IMR-90 (cell line): ENCODE results near the gene KCNS1.

Experiments
- CEBPB ChIP-seq: IDR thresholded peaks from 2 replicates; pipeline ENCODE4 v1.6.1; 2012; ENCODE audit warnings: low read depth, low read length, improper control_type of control experiment
- FOS ChIP-seq: fragments of 150-350 bp; IDR thresholded peaks from 2 replicates; pipeline ENCODE4 v1.6.1; 2016; ENCODE audit warnings: low read depth, low read length
- MXI1 ChIP-seq: IDR thresholded peaks from 2 replicates; pipeline ENCODE4 v1.6.1; 2012; ENCODE audit warnings: low read depth, mild to moderate bottlenecking, low read length, moderate library complexity, borderline replicate concordance
- POLR2A ChIP-seq: IDR thresholded peaks from 2 replicates; pipeline ENCODE4 v1.6.1; 2012; ENCODE audit warnings: mild to moderate bottlenecking, low read depth, low read length
- RAD21 ChIP-seq: IDR thresholded peaks from 2 replicates; pipeline ENCODE4 v1.6.1; 2012; ENCODE audit warnings: low read length, improper control_type of control experiment
- RFX5 ChIP-seq: IDR thresholded peaks from 2 replicates; pipeline ENCODE4 v1.8.0; 2012; ENCODE audit warnings: low read depth, mild to moderate bottlenecking, low read length, moderate library complexity
- SMC3 ChIP-seq: fragments of 150-350 bp; IDR thresholded peaks from 2 replicates; pipeline ENCODE4 v1.6.1; 2016; ENCODE audit warnings: low read depth, mild to moderate bottlenecking, antibody characterized with exemption, low read length, moderate library complexity
- TF ChIP-seq, protein P1 (sequence below): conservative IDR thresholded peaks from 2 replicates; pipeline ENCODE4 v1.5.1; 2012; ENCODE audit warnings: mild to moderate bottlenecking, low read depth, low read length, improper control_type of control experiment

- TF ChIP-seq, protein P1, sequence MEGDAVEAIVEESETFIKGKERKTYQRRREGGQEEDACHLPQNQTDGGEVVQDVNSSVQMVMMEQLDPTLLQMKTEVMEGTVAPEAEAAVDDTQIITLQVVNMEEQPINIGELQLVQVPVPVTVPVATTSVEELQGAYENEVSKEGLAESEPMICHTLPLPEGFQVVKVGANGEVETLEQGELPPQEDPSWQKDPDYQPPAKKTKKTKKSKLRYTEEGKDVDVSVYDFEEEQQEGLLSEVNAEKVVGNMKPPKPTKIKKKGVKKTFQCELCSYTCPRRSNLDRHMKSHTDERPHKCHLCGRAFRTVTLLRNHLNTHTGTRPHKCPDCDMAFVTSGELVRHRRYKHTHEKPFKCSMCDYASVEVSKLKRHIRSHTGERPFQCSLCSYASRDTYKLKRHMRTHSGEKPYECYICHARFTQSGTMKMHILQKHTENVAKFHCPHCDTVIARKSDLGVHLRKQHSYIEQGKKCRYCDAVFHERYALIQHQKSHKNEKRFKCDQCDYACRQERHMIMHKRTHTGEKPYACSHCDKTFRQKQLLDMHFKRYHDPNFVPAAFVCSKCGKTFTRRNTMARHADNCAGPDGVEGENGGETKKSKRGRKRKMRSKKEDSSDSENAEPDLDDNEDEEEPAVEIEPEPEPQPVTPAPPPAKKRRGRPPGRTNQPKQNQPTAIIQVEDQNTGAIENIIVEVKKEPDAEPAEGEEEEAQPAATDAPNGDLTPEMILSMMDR = no peak
- TF ChIP-seq POLR2A (no peak), FOS (no peak), RFX5 (no peak), RAD21 (no peak), CEBPB (no peak), MXI1 (no peak), SMC3 (no peak)
Measured at GRCh38 chr20:45085289-45085688, 15.6 kb downstream of the KCNS1 start.
